ENCODE results near the gene ARFGEF3.

DNA sequence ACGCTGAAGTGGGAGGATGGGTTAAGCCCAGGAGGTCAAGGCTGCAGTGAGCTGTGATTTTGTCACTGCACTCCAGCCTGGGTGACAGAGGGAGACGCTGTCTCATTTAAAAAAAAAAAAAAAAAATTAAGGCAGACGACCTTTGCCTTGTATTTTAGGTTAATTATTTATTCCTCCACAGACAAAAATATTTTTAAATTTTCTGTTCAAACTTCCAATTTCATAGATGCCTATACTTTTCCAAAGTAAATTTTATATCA, 209.6 kb downstream of the ARFGEF3 start:
- TF ChIP-seq, protein P1, sequence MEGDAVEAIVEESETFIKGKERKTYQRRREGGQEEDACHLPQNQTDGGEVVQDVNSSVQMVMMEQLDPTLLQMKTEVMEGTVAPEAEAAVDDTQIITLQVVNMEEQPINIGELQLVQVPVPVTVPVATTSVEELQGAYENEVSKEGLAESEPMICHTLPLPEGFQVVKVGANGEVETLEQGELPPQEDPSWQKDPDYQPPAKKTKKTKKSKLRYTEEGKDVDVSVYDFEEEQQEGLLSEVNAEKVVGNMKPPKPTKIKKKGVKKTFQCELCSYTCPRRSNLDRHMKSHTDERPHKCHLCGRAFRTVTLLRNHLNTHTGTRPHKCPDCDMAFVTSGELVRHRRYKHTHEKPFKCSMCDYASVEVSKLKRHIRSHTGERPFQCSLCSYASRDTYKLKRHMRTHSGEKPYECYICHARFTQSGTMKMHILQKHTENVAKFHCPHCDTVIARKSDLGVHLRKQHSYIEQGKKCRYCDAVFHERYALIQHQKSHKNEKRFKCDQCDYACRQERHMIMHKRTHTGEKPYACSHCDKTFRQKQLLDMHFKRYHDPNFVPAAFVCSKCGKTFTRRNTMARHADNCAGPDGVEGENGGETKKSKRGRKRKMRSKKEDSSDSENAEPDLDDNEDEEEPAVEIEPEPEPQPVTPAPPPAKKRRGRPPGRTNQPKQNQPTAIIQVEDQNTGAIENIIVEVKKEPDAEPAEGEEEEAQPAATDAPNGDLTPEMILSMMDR (IDR thresholded peaks at IDR 0.05; ENCODE audit: insufficient read depth, low read depth, low read length) = no peak
- no peak for TF ChIP-seq EZH2 (IDR thresholded peaks at IDR 0.05; ENCODE audit: insufficient read depth, low read length)

All from astrocyte (in vitro differentiated cells and primary cell).